OCI-LY3 (cell line): ENCODE results near the gene RANBP9.

Source experiments
- EZH2phosphoT487 ChIP-seq: fragments of 200-600 bp; shearing (Covaris generic); IDR thresholded peaks from 2 replicates; pipeline ENCODE4 v1.6.1; 2018; ENCODE audit warnings: antibody characterized with exemption, mixed run types, low read depth
- TF ChIP-seq, protein P1 (sequence below): fragments of 200-600, 300-600 bp; sonication (generic); IDR thresholded peaks from 2 replicates; pipeline ENCODE4 v1.5.1; 2014; ENCODE audit warnings: antibody characterized with exemption, low read length, low read depth

DNA sequence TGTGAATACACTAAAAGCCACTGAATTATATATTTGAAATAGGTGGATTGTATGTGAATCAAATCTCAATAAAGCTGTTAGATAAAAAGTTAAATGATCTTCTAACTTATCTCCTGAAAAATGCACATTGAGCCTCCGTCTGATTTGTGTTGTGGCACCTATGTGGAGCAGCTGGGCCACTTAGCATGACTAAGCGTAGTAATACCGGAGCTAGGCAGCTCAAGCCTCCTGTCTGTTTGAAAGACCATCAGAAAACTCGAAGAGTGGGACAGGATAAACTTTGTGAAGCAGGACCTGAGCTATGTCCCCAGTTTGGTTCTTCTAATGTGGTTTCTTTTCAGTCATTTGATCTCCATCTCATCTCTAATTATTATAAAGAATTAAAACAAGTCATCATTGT is 107.5 kb downstream of the RANBP9 start:
- TF ChIP-seq, protein P1, sequence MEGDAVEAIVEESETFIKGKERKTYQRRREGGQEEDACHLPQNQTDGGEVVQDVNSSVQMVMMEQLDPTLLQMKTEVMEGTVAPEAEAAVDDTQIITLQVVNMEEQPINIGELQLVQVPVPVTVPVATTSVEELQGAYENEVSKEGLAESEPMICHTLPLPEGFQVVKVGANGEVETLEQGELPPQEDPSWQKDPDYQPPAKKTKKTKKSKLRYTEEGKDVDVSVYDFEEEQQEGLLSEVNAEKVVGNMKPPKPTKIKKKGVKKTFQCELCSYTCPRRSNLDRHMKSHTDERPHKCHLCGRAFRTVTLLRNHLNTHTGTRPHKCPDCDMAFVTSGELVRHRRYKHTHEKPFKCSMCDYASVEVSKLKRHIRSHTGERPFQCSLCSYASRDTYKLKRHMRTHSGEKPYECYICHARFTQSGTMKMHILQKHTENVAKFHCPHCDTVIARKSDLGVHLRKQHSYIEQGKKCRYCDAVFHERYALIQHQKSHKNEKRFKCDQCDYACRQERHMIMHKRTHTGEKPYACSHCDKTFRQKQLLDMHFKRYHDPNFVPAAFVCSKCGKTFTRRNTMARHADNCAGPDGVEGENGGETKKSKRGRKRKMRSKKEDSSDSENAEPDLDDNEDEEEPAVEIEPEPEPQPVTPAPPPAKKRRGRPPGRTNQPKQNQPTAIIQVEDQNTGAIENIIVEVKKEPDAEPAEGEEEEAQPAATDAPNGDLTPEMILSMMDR, result no peak
- no peak for TF ChIP-seq EZH2phosphoT487
